GM23248 (cell line): ENCODE measurements around the gene PRKAR1B.

Experiments used
- EZH2 ChIP-seq: fragments of 200-600 bp; sonication (generic); IDR thresholded peaks from 2 replicates; pipeline ENCODE4 v1.6.1; 2018; ENCODE audit warnings: antibody characterized with exemption, mild to moderate bottlenecking; ENCODE audit not compliant: insufficient read depth, poor library complexity, severe bottlenecking
- EZH2phosphoT487 ChIP-seq: fragments of 200-600 bp; sonication (generic); IDR thresholded peaks from 2 replicates; pipeline ENCODE4 v1.6.1; 2018; ENCODE audit warnings: antibody characterized with exemption, moderate library complexity, mild to moderate bottlenecking, low read depth; ENCODE audit not compliant: insufficient read depth

- TF ChIP-seq EZH2 (no peak), EZH2phosphoT487 (no peak)
These were observed 118.7 kb downstream of the PRKAR1B start for GRCh38 chr7:608361-608760.
